Measurements from ENCODE around the gene SCLT1.

GRCh38 chr4:128844931-128845330 lies 248.4 kb downstream of the SCLT1 start:
- TF ChIP-seq CTCF (IDR thresholded peaks at IDR 0.05) (no peak), POLR2A (IDR thresholded peaks at IDR 0.05) (no peak)

Data from testis (tissue), 2 donors.